ENCODE data around the gene NDUFS2.
"Not testable (repeated sequence)": the region's sequence is repeated elsewhere in the genome, so short reads cannot be mapped to it uniquely, and the experiment has no call there.

The NDUFS2 gene

DNA sequence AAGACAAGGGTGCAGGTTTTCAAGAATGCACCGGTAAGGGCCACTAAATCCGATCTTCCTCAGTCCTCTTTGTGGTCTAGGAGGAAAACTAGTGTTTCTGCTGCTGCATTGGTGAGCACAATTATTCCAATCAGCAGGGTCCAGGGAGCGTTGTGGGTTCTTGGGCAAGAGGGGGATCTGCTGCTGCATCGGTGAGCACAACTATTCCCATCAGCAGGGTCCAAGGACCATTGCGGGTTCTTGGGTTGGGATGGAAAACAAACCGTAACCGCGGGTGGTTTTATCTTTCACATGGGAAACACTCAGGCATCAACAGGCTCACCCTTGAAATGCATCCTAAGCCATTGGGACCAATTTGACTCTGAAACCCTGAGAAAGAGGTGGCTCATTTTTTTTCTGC lies 49.4 kb downstream of the NDUFS2 start:
- no peak for DNase-seq (ENCODE audit: low read depth)

DNA sequence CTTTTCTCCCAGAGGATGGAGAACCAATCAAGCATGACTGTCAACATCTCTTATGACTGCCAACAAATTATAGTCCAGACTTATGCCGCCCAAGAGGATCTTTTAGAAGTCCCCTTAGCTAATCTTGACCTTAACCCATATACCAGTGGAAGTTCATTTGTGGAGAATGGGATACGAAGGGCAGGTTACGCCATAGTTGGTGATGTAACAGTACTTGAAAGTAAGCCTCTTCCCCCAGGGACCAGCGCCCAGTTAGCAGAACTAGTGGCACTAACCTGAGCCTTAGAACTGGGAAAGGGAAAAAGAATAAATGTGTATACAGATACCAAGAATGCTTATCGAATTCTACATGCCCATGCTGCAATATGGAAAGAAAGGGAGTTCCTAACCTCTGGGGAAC lies 53.1 kb downstream of the NDUFS2 start:
- not testable (repeated sequence) for DNase-seq (ENCODE audit: low read depth)

DNA sequence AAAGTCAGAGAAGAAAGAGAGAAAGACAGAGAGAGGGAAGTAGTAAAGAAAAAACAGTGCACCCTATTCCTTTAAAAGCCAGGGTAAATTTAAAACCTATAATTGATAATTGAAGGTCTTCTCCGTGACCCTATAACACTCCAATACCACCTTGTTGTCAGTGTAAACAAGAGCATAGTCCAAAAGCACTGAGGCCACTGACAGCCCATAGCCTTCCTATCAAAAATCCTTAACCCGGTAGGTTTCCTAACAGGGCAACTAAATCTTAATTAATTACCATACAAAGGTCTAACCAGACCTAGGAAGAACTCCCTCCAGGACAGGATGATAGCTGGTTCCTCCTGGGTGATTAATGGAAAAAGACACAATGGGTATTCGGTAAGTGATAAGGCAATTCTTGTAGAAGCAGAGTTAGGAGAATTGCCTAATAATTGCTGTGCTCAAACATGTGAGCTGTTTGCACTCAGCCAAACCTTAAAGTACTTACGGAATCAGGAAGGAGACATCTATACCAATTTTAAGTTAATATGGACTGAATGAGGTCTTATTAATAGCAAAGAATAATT lies 53.9 kb downstream of the NDUFS2 start:
- not testable (repeated sequence) for DNase-seq (ENCODE audit: low read depth)

DNA sequence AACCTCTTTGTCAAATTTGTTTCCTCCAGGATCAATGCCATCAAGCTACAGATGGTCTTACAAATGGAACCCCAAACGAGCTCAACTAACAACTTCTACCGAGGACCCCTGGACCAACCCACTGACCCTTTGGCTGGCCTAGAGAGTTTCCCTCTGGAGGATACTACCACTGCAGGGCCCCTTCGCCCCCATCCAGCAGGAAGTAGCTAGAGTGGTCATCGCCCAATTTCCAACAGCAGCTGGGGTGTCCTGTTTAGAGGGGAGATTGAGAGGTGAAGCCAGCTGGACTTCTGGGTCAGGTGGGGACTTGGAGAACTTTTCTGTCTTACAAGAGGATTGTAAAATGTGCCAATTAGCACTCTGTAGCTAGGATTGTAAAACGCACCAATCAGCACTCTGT lies 54.9 kb downstream of the NDUFS2 start:
- not testable (repeated sequence) for DNase-seq (ENCODE audit: low read depth)

DNA sequence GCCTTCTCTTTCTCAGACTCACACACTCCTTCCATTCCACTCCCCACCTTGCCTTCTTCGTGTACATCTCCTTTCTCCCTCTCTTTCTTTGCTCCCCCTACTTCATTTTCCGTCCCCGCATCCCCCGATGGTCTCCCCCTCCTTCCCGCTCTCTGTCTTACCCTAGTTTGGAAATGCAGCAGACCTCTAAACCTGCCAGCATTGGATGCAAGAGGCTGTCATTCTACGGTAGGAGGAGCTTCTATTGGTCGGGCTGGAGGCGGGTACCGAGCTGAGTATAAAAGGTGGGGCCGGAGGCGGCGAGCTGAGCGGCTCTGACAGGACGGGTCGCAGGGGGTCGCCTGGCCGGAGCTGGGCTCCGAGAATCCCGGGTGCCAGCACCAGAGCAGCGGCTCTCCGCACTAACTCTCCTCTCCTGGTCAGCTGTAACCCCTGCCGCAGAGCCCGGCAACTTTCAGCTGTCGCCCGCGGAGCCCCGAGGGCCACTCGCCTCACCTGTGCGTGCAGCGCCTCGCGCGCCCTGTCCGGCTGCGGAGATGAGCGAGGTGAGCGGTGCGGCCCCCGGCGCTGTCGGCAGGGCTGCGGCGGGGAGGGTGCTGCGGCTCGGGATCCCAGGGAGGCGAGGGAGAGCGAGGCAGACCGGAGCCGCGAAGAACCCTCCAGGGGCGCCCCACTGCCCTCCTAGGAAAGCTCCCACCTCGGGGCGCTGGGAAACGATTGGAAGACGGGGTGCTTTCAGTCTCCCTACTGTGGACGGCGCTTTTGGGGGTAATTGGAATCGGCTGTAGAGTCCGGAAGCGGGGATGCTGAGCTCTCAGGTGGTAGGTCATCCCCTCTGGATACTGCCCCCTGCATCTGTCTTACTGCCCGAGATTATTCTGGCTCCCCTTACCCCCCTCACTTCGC lies 56.5 kb downstream of the NDUFS2 start, which contains the start of gene PCP4L1:
TSS of gene PCP4L1 (plus strand) at position 307 of the 906 bp plus-strand sequence. CDS start at position 537, 230 bp downstream.
- peak; percentile 21 for DNase-seq (ENCODE audit: low read depth)

DNA sequence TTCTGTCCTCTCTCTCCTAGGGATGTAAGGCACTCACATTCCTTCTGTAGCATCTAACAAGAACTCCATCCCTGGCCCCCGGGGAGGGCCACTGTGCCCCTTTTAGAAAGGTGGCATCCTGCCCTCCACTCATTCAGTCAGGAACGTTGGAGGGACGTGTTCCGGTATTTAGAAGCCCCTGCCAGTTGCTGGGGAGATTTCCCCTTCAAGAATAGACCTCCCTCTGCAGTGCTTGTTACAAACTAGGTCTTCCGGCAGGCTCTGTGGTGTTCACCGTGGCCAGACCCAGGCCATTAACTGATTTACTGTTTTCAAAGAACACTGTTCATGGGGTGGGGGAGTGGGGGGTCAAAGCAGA lies 57.2 kb downstream of the NDUFS2 start:
- DNase-seq (ENCODE audit: low read depth): no peak

DNA sequence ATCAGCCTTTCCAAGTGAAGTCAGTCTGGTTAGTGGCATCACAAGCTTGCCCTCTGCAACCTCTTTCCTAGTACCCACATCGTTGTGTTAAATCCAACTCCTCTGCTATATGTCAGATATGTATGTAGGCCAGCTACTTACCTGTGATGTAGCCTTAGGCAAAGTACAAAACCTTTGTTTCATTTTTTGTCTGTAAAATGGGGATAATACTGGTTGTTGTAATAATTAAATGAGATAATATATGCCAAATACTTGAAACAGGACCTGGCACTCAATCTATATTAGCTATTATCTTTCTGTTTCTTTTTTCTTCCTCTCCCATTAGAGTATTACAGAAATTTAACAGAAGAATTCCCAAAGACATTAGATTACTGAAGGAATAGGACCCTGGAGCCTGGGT lies 57.6 kb downstream of the NDUFS2 start:
- DNase-seq (ENCODE audit: low read depth): no peak

DNA sequence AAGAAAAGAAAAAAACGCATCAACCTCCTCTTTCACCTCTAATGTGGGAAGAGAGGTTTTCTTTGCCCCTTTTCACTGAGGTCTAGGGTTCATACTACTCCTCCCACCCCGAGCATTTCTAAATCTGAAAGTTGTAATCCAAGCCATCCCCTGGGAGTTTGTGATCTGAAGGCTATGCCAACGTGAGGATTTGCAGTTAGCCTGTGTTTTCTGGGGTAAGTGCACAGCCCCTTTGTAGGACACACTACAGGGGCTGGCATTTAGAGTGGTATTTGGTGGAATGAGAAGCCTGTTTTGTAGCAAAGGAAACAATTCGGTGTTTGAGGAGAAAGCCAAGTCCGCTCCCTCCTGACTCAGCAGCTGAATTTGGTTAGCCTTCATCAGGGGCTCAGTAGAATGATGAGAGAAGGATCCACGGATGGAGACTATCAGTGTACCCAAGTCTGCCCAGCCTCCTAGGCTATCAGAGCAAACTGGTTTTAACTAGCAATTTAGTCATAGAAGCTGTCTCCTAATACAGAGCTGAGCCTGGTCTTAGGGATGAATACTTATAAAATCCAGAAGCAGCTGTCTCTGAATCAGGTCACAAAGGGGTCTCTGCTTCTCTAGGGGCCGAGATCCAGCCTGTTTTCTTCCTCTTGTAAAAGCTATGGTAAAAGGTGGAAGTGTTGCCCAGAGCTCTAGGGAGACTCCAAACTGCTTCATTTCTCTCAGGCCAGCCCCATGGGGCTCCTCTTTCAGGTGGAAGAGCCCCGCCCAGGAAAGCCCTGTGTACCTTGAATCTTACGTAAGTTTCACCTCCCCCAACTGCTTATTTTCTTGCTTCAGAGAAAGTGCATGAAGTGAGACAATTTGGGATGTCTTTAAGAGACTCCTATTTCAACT lies 58.5 kb downstream of the NDUFS2 start:
- no peak for DNase-seq (ENCODE audit: low read depth)

DNA sequence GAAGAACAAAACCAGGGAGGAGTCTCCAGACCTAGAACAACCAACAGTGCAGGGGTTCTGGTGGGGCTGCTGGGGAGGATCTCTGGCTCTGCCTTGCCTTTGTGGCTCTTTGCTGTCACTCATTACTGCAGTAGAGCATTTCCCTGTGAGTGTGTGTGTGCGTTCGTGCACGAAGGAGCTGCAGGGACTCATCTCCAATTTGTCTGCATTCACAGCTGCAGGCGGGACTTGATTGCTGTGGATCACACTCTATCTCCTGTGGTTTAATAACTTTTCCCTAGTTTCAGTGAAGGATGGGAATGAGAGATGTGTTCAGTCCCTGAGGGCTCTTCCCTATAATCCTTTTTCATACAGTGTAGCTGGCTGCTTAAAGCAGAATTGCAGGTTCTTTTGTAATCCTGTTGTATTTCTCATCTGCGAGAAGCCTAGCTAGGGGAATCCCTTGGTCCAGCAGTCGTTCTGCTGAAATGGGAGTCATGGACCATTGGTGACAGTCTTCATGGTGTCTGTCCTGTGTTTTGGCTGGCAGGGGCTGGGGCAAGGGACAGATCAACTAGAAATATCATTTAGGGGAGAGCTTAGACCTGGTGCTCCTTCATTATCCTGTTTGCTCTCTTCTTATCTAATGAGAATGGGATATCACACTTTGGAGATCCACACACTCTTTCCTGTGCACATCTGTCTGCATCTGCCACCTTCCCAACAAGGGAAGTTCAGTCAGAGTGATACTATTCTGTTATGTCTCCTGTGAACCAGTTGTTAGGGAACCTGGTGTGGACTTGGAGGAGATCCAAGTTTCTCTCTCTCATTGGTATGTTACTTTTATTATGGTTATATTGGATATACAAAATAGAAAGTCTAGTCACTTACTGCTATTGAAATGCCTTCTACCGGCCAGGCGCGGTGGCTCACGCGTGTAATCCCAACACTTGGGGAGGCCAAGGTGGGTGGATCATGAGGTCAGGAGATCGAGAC lies 59.4 kb downstream of the NDUFS2 start:
- no peak for DNase-seq (ENCODE audit: low read depth)
